ENCODE measurements around the gene SARS1. TPM values are rescaled to one million over a fixed set of nuclear protein-coding genes. Genes with fewer than 3 reads are reported as not detected.

Gene SARS1
- total and polyA plus RNA-seq, 2 donors (not counting 1 experiment from before 2014, with no cell fraction given): 59.1 to 115 TPM

- peaks cover 4% of the 10 kb centered on the region for H3K4me1 Mint-ChIP-seq
- peaks cover 0 to 3% of the 10 kb centered on the region in 2 donors for H3K4me1 ChIP-seq (ENCODE audit: control insufficient read depth in 2 of 2, insufficient read depth in 2 of 2, low read length in 2 of 2)
- no peak overlapping the region for H2AFZ ChIP-seq (ENCODE audit: insufficient read depth, low read depth, low read length, poor library complexity, severe bottlenecking)
- ChIA-PET POLR2A (no interaction called here), CTCF (interaction anchor here (1.0 to 8.1 kb wide), 6 partner anchors 14 to 269 kb away, joined by 3 to 73 read pairs (median 9); no protein-coding TSS in a partner anchor)
- DNase-seq: no peak
- 72% methylated on average over 12 of the region's 12 CpGs for WGBS (ENCODE audit: insufficient coverage)
- TF ChIP-seq CTCF (IDR thresholded peaks at IDR 0.05): no peak
- TF ChIP-seq EZH2 (IDR thresholded peaks at IDR 0.05; ENCODE audit: borderline replicate concordance, insufficient read depth, low read depth, low read length, poor library complexity, severe bottlenecking): no peak
- no peak overlapping the region for H3K4me3 Mint-ChIP-seq
- no peak for ATAC-seq (ENCODE audit: low read depth)
- no peak overlapping the region for H3K27ac Mint-ChIP-seq
- no peak overlapping the region for H3K27ac ChIP-seq (ENCODE audit: low read length in 2 of 2)
- no peak overlapping the region for H3K4me3 ChIP-seq (ENCODE audit: control extremely low read depth in 1 of 5, extremely low read depth in 1 of 5, insufficient read depth in 1 of 5, low read depth in 2 of 5, low read length in 4 of 5)
- no peaks in the 10 kb centered on the region for H3K36me3 ChIP-seq (replicated peaks in 1 of 2; ENCODE audit: control extremely low read depth in 1 of 2, control insufficient read depth in 1 of 2, extremely low read depth in 1 of 2, insufficient read depth in 2 of 2, low read length in 1 of 2)
- intact Hi-C loops (cut with micrococcal nuclease): loop anchor here (1.0 kb wide), 1 partner anchor 136 kb away; no protein-coding TSS in a partner anchor
- H3K9me3 Mint-ChIP-seq (ENCODE audit: insufficient read depth): no peaks in the 10 kb centered on the region
- H3K4me2 ChIP-seq (replicated peaks; ENCODE audit: low read depth, low read length, poor library complexity, severe bottlenecking): peak overlapping the region; percentile 1
- H3K27me3 Mint-ChIP-seq: peaks cover 4% of the 10 kb centered on the region
- H3K27me3 ChIP-seq (replicated peaks in 1 of 4; ENCODE audit: control extremely low read depth in 1 of 4, control insufficient read depth in 3 of 4, insufficient read depth in 4 of 4, low read length in 3 of 4): peaks cover 0 to 4% (median 0%) of the 10 kb centered on the region in 4 experiments
- H3K79me2 ChIP-seq (ENCODE audit: control insufficient read depth, insufficient read depth, low read length): no peaks in the 10 kb centered on the region
- no peak overlapping the region for H3K9ac ChIP-seq (ENCODE audit: low read length)
- no peaks in the 10 kb centered on the region for H3K9me3 ChIP-seq (ENCODE audit: control extremely low read depth in 1 of 3, control insufficient read depth in 2 of 3, insufficient read depth in 1 of 3, low read length in 2 of 3)
- no peaks in the 10 kb centered on the region for H4K20me1 ChIP-seq (ENCODE audit: control insufficient read depth, insufficient read depth, low read length, poor library complexity, severe bottlenecking)
These were observed 49.5 kb downstream of the SARS1 start for GRCh38 chr1:109263234-109263596.

- no peak overlapping the region for H3K9ac ChIP-seq (ENCODE audit: low read length)
- whole genome bisulfite sequencing (ENCODE audit: insufficient coverage): 49% methylated on average over 29 of the region's 29 CpGs
These were observed 50.1 kb downstream of the SARS1 start for GRCh38 chr1:109263597-109264378.

More at GRCh38 chr1:109263597-109264378, 50.1 kb downstream of the SARS1 start:
- intact Hi-C loops (cut with micrococcal nuclease): loop anchor here (1.0 kb wide), 1 partner anchor 136 kb away; no protein-coding TSS in a partner anchor
- no peak overlapping the region for H2AFZ ChIP-seq (ENCODE audit: insufficient read depth, low read depth, low read length, poor library complexity, severe bottlenecking)
- peaks cover 0 to 4% (median 0%) of the 10 kb centered on the region in 4 experiments for H3K27me3 ChIP-seq (replicated peaks in 1 of 4; ENCODE audit: control extremely low read depth in 1 of 4, control insufficient read depth in 3 of 4, insufficient read depth in 4 of 4, low read length in 3 of 4)
- peak; percentile 93 for TF ChIP-seq CTCF (IDR thresholded peaks at IDR 0.05)
- TF ChIP-seq EZH2 (IDR thresholded peaks at IDR 0.05; ENCODE audit: borderline replicate concordance, insufficient read depth, low read depth, low read length, poor library complexity, severe bottlenecking): no peak
- CTCF ChIA-PET: interaction anchor here (1.1 to 8.1 kb wide), 8 partner anchors 10 to 269 kb away, joined by 3 to 73 read pairs (median 8); partner anchors contain the start of gene PSRC1
- H3K27ac ChIP-seq (ENCODE audit: low read length in 2 of 2): no peak overlapping the region
- peaks cover 4% of the 10 kb centered on the region for H3K4me1 Mint-ChIP-seq
- H3K27ac Mint-ChIP-seq: no peak overlapping the region
- no peaks in the 10 kb centered on the region for H3K9me3 Mint-ChIP-seq (ENCODE audit: insufficient read depth)
- ATAC-seq (ENCODE audit: low read depth) (peak; percentile 92), DNase-seq (peak; percentile 80)
- H3K4me2 ChIP-seq (replicated peaks; ENCODE audit: low read depth, low read length, poor library complexity, severe bottlenecking): peak overlapping the region; percentile 1
- POLR2A ChIA-PET: no interaction called here
- no peaks in the 10 kb centered on the region for H4K20me1 ChIP-seq (ENCODE audit: control insufficient read depth, insufficient read depth, low read length, poor library complexity, severe bottlenecking)
- no peak overlapping the region for H3K4me3 ChIP-seq (ENCODE audit: control extremely low read depth in 1 of 5, extremely low read depth in 1 of 5, insufficient read depth in 1 of 5, low read depth in 2 of 5, low read length in 4 of 5)
- peaks cover 0 to 3% of the 10 kb centered on the region in 2 donors for H3K4me1 ChIP-seq (ENCODE audit: control insufficient read depth in 2 of 2, insufficient read depth in 2 of 2, low read length in 2 of 2)
- peaks cover 4% of the 10 kb centered on the region for H3K27me3 Mint-ChIP-seq
- no peaks in the 10 kb centered on the region for H3K9me3 ChIP-seq (ENCODE audit: control extremely low read depth in 1 of 3, control insufficient read depth in 2 of 3, insufficient read depth in 1 of 3, low read length in 2 of 3)
- H3K36me3 ChIP-seq (replicated peaks in 1 of 2; ENCODE audit: control extremely low read depth in 1 of 2, control insufficient read depth in 1 of 2, extremely low read depth in 1 of 2, insufficient read depth in 2 of 2, low read length in 1 of 2): no peaks in the 10 kb centered on the region
- H3K79me2 ChIP-seq (ENCODE audit: control insufficient read depth, insufficient read depth, low read length): no peaks in the 10 kb centered on the region
- no peak overlapping the region for H3K4me3 Mint-ChIP-seq

All from B cell (primary cell).